ENCODE measurements around the gene L3MBTL1. TPM values are rescaled to one million over a fixed set of nuclear protein-coding genes. Genes with fewer than 3 reads are reported as not detected.

The L3MBTL1 gene
- total and polyA plus RNA-seq, 3 donors from 2014 or later, result 16.9 to 68.1 (median 64.5) TPM

GRCh38 chr20:43539975-43540672 lies 32.6 kb downstream of the L3MBTL1 start:
- TF ChIP-seq POLR2A (IDR thresholded peaks at IDR 0.05) (no peak), CTCF (IDR thresholded peaks at IDR 0.05) (no peak)
- no peak for DNase-seq
- H3K36me3 ChIP-seq (ENCODE audit: low read depth, missing control alignments), result no peaks in the 10 kb centered on the region
- intact Hi-C loops (cut with DNase I; ENCODE audit: low total_unique reads), result no loop called here
- H3K27ac ChIP-seq, result no peak overlapping the region
- H3K27me3 ChIP-seq, result no peaks in the 10 kb centered on the region
- WGBS, 2 donors, result 86 to 94% methylated on average over 8 to 17 of the region's 17 CpGs
- no peak overlapping the region for H3K4me3 ChIP-seq
- no peaks in the 10 kb centered on the region for H3K9me3 ChIP-seq
- H3K4me1 ChIP-seq, result peaks cover 4% of the 10 kb centered on the region

GRCh38 chr20:43540673-43541060 lies 33.2 kb downstream of the L3MBTL1 start:
- no peaks in the 10 kb centered on the region for H3K27me3 ChIP-seq
- H3K36me3 ChIP-seq (ENCODE audit: low read depth, missing control alignments), result no peaks in the 10 kb centered on the region
- H3K4me3 ChIP-seq, result no peak overlapping the region
- TF ChIP-seq POLR2A (IDR thresholded peaks at IDR 0.05) (no peak), CTCF (IDR thresholded peaks at IDR 0.05) (no peak)
- H3K9me3 ChIP-seq, result no peaks in the 10 kb centered on the region
- WGBS, 2 donors, result 85 to 88% methylated on average over 6 to 7 of the region's 7 CpGs
- intact Hi-C loops (cut with DNase I; ENCODE audit: low total_unique reads), result no loop called here
- no peak for DNase-seq
- peaks cover 4% of the 10 kb centered on the region for H3K4me1 ChIP-seq
- no peak overlapping the region for H3K27ac ChIP-seq

- H3K27ac ChIP-seq, result no peak overlapping the region
- no peak overlapping the region for H3K4me3 ChIP-seq
- intact Hi-C loops (cut with DNase I; ENCODE audit: low total_unique reads), result no loop called here
- TF ChIP-seq CTCF (IDR thresholded peaks at IDR 0.05) (no peak), POLR2A (IDR thresholded peaks at IDR 0.05) (no peak)
- no peaks in the 10 kb centered on the region for H3K9me3 ChIP-seq
- H3K4me1 ChIP-seq, result peaks cover 4% of the 10 kb centered on the region
- no peaks in the 10 kb centered on the region for H3K36me3 ChIP-seq (ENCODE audit: low read depth, missing control alignments)
- DNase-seq, result no peak
- H3K27me3 ChIP-seq, result no peaks in the 10 kb centered on the region
- WGBS, 2 donors, result 73 to 82% methylated on average over 2 of the region's 2 CpGs
These were observed 33.7 kb downstream of the L3MBTL1 start for GRCh38 chr20:43541214-43541613.

- intact Hi-C loops (cut with DNase I; ENCODE audit: low total_unique reads), result no loop called here
- Histone ChIP-seq H3K9me3 (no peaks in the 10 kb centered on the region), H3K27ac (no peak overlapping the region), H3K4me1 (peaks cover under 1% of the 10 kb centered on the region), H3K36me3 (ENCODE audit: low read depth, missing control alignments) (no peaks in the 10 kb centered on the region), H3K4me3 (no peak overlapping the region), H3K27me3 (no peaks in the 10 kb centered on the region)
- TF ChIP-seq CTCF (IDR thresholded peaks at IDR 0.05), result no peak
- TF ChIP-seq POLR2A (IDR thresholded peaks at IDR 0.05), result no peak
- WGBS, 2 donors, result 72 to 81% methylated on average over 5 of the region's 5 CpGs
- no peak for DNase-seq
These were observed 34.7 kb downstream of the L3MBTL1 start for GRCh38 chr20:43542161-43542560.

GRCh38 chr20:43542674-43543073 lies 35.2 kb downstream of the L3MBTL1 start:
- no peak for DNase-seq
- no peaks in the 10 kb centered on the region for H3K9me3 ChIP-seq
- no peaks in the 10 kb centered on the region for H3K36me3 ChIP-seq (ENCODE audit: low read depth, missing control alignments)
- no peaks in the 10 kb centered on the region for H3K27me3 ChIP-seq
- intact Hi-C loops (cut with DNase I; ENCODE audit: low total_unique reads), result no loop called here
- WGBS, 2 donors, result 67 to 77% methylated on average over 4 of the region's 4 CpGs
- no peak overlapping the region for H3K27ac ChIP-seq
- no peaks in the 10 kb centered on the region for H3K4me1 ChIP-seq
- no peak overlapping the region for H3K4me3 ChIP-seq
- no peak for TF ChIP-seq POLR2A (IDR thresholded peaks at IDR 0.05)
- TF ChIP-seq CTCF (IDR thresholded peaks at IDR 0.05), result no peak

Measured in testis (tissue), 3 donors.